Endothelial cell (in vitro differentiated cells): ENCODE data around the gene PAPPA2. TPM values are rescaled to one million over a fixed set of nuclear protein-coding genes. Genes with fewer than 3 reads are reported as not detected.

Source experiments
- DNase-seq: peaks from one replicate; pipeline ENCODE4 v3.0.0; 2021; ENCODE audit warnings: low spot score
- H3K27ac Mint-ChIP-seq: one replicate; pipeline ENCODE4 v1.8.0; 2021; ENCODE audit warnings: mixed read lengths, inconsistent platforms; ENCODE audit not compliant: unreplicated experiment
- H3K27me3 Mint-ChIP-seq: one replicate; pipeline ENCODE4 v1.8.0; 2021; ENCODE audit warnings: mild to moderate bottlenecking, moderate library complexity, mixed read lengths, inconsistent platforms; ENCODE audit not compliant: unreplicated experiment
- H3K36me3 Mint-ChIP-seq: one replicate; pipeline ENCODE4 v1.8.0; 2021; ENCODE audit warnings: mild to moderate bottlenecking, low read depth, mixed read lengths, inconsistent platforms; ENCODE audit not compliant: unreplicated experiment
- H3K4me1 Mint-ChIP-seq: one replicate; pipeline ENCODE4 v1.8.0; 2021; ENCODE audit warnings: mild to moderate bottlenecking, mixed read lengths, inconsistent platforms; ENCODE audit not compliant: unreplicated experiment
- H3K4me3 Mint-ChIP-seq: one replicate; pipeline ENCODE4 v1.8.0; 2021; ENCODE audit warnings: mild to moderate bottlenecking, mixed read lengths, inconsistent platforms; ENCODE audit not compliant: unreplicated experiment
- H3K9me3 Mint-ChIP-seq: one replicate; pipeline ENCODE4 v1.8.0; 2021; ENCODE audit warnings: mixed read lengths, inconsistent platforms; ENCODE audit not compliant: unreplicated experiment
- CTCF ChIP-seq: fragments of 200-600 bp; sonication (generic); IDR thresholded peaks from one replicate; pipeline ENCODE4 v1.5.0; 2021; ENCODE audit warnings: antibody characterized with exemption; ENCODE audit not compliant: unreplicated experiment
- total RNA-seq: library from RNA; stranded (reverse); fragmentation: NEBNext Ultra II Directional; extraction: Animal tissue kit (Norgen Biotek cat#: 25700); gene quantifications from one replicate; pipeline ENCODE4 v1.2.1, GENCODE V29; 2021; ENCODE audit not compliant: unreplicated experiment

Gene PAPPA2
- total RNA-seq, 1 donor from 2014 or later = 0.33 TPM

- TF ChIP-seq CTCF = no peak
- no peak for DNase-seq
- Mint-ChIP-seq H3K36me3 (no peaks in the 10 kb centered on the region), H3K27ac (no peak overlapping the region), H3K4me1 (no peaks in the 10 kb centered on the region), H3K9me3 (no peaks in the 10 kb centered on the region), H3K4me3 (no peak overlapping the region), H3K27me3 (no peaks in the 10 kb centered on the region)
These were observed 113.7 kb downstream of the PAPPA2 start for GRCh38 chr1:176576670-176577069.

- H3K9me3 Mint-ChIP-seq = no peaks in the 10 kb centered on the region
- no peak overlapping the region for H3K4me3 Mint-ChIP-seq
- no peaks in the 10 kb centered on the region for H3K27me3 Mint-ChIP-seq
- H3K27ac Mint-ChIP-seq = no peak overlapping the region
- H3K4me1 Mint-ChIP-seq = no peaks in the 10 kb centered on the region
- H3K36me3 Mint-ChIP-seq = no peaks in the 10 kb centered on the region
- DNase-seq = no peak
- TF ChIP-seq CTCF = no peak
These were observed 114.7 kb downstream of the PAPPA2 start for GRCh38 chr1:176577646-176578197.

- DNase-seq = no peak
- Mint-ChIP-seq H3K4me1 (no peaks in the 10 kb centered on the region), H3K27me3 (no peaks in the 10 kb centered on the region), H3K9me3 (no peaks in the 10 kb centered on the region), H3K36me3 (no peaks in the 10 kb centered on the region), H3K27ac (no peak overlapping the region), H3K4me3 (no peak overlapping the region)
- TF ChIP-seq CTCF = no peak
These were observed 116.1 kb downstream of the PAPPA2 start for GRCh38 chr1:176579087-176579486.

GRCh38 chr1:176595217-176595616 is 132.2 kb downstream of the PAPPA2 start:
- H3K27me3 Mint-ChIP-seq = no peaks in the 10 kb centered on the region
- TF ChIP-seq CTCF = no peak
- no peaks in the 10 kb centered on the region for H3K4me1 Mint-ChIP-seq
- no peak overlapping the region for H3K4me3 Mint-ChIP-seq
- DNase-seq = no peak
- H3K27ac Mint-ChIP-seq = no peak overlapping the region
- no peaks in the 10 kb centered on the region for H3K36me3 Mint-ChIP-seq
- no peaks in the 10 kb centered on the region for H3K9me3 Mint-ChIP-seq

GRCh38 chr1:176601348-176601747 is 138.4 kb downstream of the PAPPA2 start:
- Mint-ChIP-seq H3K9me3 (no peaks in the 10 kb centered on the region), H3K27ac (no peak overlapping the region), H3K4me1 (no peaks in the 10 kb centered on the region), H3K36me3 (no peaks in the 10 kb centered on the region), H3K4me3 (no peak overlapping the region), H3K27me3 (no peaks in the 10 kb centered on the region)
- TF ChIP-seq CTCF = no peak
- no peak for DNase-seq
